HG03439 (cell line): ENCODE results near the gene TMEM107.
"Not testable (repeated sequence)": the region's sequence is repeated elsewhere in the genome, so short reads cannot be mapped to it uniquely, and the experiment has no call there.

Source experiments
- ATAC-seq: cut with Tn5 transposase; IDR thresholded peaks from one replicate; pipeline ENCODE4 v1.9.1; 2021; ENCODE audit warnings: mild to moderate bottlenecking, moderate library complexity; ENCODE audit not compliant: unreplicated experiment

TMEM107 gene

DNA sequence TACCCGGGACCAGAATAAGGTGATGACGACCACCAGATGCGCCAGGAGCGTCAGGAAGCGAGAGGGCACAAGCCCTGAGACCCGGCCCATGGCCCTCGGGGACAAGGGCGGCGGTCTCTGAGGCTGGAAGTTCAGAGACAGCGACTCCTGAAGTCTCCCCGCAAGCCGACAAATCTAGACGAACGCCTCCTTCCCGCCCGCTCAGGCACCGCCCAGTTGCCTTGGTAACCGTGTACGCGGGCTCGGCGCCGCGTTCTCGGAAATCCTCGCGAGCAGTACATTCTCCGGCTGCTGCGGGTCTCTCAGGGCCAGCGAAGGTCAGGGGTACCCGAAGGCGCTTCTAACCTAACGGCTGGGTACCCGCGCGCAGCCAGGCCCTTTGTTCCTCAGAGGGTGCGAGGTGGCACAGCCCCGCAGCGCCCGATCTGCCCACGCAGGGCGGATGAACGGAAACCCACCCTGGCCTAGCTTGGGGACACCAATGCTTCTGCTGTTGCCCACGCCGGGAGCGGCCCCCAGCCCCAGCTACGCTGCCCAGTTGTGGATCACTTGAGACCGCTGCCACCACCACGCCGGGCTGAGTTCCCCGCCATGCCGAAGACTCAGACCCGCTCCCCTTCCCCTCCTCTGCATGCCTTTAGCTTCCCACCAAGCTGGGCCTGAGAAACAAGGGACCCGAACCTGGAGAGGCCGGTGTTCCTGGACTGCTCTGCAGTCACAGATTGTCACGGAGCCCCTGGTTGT lies at the start of gene TMEM107:
TMEM107 (minus strand) TSS at position 184 of the 744 bp plus-strand sequence; CDS start at position 90, 94 bp downstream.
- ATAC-seq, result no peak

DNA sequence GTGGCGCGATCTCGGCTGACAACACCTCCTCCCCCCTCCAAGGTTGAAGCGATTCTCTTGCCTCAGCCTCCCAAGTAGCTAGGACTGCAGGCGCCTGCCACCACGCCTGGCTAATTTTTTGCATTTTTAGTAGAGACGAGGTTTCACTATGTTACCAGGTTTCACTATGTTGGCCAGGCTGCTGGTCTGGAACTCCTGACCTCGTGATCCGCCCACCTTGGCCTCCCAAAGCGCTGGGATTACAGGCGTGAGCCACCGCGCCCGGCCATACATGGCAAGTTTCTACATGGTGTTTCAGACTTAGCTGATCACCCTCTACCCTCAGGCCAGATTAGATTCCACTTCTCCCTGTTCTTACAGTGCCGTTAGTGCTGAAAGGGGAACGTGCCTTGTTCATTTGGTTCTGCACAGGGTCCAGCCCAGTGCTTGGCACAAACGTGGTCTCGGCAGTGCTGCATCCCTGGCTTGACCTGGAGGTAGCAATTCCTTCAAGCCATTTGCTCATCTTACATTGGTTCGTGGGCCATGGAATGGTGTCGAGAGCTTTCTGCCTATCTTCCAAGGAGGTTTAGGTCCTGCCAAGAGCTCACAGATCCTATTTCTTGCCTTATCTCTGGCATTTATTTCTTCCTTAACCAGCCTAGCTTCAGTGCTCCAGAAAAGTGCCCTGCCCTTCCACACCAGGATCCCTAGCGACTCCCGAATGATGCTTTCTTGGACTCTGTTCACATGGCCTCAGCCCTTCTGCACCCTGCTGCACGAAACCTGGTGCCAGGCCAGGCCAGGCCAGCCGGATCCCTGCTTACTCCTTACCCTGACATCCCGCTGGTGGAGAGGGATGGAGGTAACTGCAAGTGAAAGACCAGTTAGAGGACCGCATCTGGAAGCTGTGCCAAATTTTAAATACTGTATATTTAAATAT lies 49.0 kb upstream of the TMEM107 start:
- no peak for ATAC-seq

DNA sequence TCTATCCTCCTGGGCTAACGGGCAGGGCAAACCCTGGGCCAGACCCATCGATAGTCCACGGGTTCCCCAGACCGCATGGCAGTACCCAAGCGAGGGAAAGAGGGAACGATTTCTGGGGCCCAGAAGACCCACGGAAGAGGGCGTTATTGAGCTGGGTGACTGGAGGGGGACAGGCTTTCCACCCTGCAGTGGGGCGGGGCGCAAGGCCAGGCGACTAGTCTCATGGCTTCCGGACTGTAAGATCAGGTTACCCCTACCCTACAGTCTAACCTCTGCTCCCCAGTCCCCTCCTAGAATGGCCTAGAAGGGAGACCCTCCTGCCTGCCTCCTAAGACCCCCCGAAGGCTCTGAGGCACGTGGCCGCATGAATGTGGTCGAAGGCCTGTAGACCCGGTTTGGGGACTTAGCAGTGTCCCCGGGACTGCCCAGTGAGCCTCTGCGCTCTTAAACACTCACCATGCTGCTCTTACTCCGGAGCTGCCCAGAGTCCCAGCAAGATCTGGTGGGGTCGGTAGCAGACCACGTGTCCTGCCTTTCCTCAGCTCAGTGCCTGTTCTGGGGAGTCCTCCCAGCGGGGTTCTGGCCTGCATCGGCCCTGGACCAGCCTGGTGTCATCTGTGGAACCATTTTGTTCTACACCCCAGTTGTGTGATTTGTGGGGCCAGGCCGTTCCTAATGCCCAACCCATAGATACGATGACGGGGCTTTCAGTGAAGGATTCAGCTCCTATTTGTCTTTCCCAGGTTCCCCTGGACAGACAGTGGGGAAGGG lies 47.4 kb upstream of the TMEM107 start:
- ATAC-seq, result no peak

DNA sequence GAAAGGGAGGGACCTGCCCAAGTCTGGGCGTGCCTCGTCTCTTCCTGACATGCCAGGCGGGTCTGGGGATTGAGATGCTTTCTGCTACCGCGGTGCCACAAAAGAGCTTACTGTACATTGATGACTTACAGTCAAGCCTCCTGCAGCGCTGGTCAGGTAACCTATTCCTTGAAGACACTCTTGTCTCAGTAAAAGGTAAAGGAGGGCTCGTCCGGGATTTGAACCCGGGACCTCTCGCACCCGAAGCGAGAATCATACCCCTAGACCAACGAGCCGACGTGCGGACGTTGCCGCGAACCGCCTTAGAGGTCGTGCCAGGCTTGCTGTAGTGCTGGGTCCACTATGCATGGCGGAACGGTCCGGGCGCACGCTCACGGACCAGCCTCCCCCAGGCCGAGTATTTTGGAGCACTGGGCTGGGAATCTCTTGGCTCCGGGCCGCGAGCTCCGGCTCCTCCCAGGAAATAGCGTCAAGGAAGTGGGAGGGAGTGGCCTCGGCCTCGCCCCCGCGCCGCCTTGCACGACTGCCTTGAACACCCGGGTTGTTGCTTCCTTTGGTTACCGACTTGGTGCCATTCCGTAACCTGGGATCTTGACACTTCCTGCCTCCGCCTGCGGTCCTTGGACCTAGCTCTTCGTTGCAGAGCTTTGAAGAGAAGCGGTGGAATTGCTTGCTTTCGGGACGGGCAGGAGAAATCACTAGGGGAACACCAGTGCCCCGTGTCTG lies 46.6 kb upstream of the TMEM107 start:
- ATAC-seq, result peak; percentile 38

DNA sequence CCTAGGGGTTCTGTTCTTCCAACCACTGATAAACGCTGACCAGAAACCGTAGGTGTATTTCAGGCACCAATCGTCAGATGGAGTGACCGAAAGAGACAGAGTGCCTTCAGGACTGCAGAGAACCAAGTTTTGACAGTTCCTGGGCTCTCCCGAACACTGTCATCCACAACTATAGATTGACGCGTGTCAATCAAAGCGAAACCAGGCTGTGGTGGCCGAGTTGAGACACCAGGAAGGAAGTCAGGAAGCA lies 46.1 kb upstream of the TMEM107 start:
- ATAC-seq, result peak; percentile 30

DNA sequence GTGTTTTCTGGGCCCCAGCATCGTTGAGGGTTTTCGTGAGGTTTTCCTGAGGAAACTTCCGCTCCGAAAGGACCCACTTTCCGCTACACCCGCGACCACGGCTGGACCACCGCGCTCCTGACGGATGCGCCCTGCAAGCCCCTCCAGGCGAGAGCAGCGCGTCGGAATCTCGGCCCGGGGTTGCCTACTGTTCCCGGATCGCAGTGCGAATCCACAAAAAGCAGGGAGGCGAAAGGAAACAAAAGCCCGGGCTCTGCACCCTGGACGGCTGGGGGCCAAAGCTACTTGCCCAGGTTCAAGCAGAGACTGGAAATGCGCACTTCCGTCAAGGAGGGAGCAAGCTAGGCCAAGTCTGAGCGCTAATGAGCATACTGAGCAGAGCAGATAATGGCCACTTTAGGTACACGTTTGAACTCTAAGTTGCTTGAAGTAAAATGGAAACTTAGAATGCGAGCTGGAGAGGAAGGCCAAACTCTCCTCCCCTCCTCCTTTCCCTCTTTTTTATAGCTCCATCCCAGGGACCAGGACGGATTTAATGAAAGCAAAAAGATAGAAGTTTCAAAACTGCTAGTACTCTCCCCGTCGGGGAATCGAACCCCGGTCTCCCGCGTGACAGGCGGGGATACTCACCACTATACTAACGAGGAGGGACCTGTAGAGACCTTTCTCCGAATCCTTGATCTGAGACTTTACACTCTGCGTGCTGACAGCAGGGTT lies 45.6 kb upstream of the TMEM107 start:
- peak; percentile 42 for ATAC-seq

DNA sequence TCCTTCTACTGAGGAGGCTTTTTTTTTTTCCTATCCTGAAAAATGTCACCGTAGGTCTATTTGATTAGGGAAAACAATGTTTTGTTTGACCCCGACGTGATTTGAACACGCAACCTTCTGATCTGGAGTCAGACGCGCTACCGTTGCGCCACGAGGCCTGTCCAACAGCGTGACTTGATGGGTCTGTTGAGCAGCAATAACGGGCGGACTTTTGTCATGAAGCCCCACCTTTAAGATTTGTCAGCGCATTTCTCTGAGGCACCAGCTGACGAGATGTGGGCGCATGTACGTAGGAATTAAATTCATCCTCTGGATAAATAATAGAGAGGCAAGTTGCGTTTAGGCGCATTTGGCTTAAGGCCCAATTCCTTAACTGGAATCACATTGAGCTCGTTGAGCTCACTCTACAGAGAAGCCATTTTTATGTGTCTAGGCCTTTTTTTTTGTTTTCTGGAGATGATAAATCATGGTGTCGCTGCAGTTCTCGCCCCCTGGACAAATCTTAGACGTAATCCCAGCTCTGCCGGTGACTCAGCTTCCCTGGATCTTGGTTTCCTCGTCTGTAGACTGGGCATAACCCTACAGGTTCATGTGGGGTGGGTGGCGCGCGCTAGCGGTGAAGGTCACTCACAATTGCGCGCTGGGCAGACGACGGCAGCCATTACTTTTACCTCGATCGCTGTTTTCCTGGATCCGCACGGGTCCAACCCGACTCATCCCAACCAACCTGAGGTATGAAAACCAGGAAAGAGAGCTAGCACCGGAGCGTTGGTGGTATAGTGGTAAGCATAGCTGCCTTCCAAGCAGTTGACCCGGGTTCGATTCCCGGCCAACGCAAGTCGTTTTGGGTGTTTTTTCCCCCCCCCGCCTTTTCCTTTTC lies 44.8 kb upstream of the TMEM107 start:
- no peak for ATAC-seq

DNA sequence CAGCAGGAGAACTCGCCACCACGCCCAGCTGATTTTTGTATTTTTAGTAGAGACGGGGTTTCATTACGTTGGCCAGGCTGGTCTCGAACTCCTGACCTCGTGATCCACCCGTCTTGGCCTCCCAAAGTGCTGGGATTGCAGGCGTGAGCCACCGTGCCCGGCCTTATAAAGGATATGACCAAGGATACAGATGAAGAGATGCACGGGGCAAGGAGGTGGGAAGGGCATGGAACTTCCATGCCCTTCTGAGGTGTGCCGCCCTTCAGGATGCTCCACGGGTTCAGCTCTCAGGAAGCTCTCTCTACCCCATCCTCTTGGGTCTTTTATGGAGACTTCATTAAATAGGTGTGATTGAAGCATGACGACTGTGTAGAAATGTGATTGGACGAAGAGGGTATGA lies 37.8 kb upstream of the TMEM107 start:
- not testable (repeated sequence) for ATAC-seq

DNA sequence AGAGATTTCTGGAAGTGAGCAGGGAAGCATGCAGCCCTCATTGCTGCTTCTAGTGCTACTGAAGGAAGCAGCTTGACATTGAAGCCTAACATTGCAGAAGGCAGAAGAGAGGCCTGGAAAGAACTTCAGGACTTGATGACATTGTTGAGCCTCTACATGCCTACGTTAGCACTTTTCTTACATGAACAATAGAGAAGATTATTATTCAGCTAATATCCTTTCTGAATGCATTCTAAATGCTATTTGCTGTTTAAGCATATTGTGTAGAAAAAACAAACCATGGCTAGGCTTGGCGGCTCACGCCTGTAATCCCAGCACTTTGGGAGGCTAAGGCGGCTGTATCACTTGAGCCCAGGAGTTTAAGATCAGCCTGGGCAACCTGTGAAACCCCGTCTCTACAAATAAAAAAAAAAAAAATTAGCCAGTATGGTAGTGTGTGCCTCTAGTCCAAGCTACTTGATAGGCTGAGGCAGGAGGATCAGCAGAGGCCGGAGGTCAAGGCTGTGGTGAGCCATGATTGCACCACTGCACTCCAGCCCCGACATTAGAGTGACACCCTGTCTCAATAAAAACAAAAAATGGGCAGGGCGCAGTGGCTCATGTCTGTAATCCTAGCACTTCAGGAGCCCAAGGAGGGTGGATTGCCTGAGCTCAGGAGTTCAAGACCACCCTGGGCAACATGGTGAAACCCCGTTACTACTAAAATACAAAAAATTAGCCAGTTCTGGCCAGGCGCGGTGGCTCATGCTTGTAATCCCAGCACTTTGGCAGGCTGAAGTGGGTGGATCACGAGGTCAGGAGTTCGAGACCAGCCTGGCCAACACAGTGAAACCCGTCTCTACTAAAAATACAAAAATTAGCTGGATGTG lies 36.4 kb upstream of the TMEM107 start:
- no peak for ATAC-seq

DNA sequence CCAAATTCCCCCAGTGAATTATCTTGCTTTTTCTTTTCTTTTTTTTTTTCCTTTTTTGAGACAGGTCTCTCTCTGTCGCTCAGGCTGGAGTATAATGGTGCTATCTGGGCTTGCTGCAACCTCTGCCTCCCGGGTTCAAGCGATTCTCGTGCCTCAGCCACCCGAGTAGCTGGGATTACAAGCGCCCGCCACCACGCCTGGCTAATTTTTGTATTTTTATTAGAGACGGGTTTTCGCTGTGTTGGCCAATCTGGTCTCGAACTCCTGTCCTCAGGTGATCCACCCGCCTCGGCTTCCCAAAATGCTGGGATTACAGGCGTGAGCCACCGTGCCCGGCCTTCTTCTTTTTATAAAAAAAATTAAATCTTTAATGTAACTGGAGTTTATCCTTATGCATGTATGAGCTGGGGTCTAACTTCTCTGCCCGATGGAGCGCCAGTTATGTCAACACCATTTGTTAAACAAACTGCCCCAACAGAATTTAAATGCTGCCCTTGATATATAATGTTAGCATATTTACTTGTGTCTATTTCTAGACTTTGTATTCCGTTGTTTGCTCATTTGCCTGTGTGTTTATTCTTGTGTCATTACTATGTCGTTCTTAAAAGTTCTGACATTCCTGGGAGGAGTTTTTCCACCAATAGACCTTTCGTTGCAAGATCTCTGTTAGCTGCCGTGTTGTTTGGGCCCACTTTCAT lies 34.7 kb upstream of the TMEM107 start:
- ATAC-seq, result no peak

DNA sequence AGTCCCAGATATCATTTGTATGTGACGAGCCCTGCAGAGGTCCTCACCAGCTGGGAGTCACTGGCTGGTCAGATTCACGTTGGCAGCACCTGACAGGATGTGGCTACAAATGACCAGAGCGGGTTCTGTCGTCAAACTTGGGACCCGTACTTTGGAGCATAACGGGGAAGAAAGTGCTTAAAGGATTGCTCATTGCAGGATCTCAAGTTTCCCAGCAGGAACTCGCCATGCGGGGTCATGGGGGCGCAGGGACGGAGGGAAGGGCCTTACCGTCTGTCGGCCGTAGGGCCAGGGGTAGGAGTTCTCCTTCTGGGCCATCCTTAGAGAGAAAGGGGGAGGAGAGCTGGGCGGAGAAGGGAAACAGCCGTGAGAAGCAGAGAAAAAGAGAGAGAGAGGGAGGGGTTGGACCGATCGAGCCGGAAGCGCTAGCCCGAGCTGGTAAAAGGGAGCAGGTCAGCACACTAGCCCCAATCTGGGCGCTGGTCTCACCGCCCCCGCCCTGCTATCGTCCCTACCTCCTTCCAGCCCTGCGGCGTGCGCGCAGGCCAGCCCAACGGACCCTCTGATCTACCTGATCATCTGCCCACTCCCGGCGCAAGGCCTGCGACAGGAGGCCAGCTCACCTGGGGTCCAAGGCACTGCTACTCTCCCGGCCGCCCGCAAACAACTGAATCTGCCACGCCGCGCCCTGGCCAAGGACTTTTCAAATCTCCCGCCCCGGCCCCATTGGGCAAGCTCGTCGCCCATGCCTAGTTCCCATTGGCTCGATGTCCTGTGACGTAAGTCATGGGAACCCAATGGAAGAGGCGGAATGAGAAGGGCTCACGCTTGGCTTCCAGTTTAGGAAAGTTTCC lies 34.0 kb upstream of the TMEM107 start, which contains the start of gene AURKB:
AURKB (minus strand) TSS at position 669 of the 854 bp plus-strand sequence; CDS start at position 318, 351 bp downstream.
- ATAC-seq, result peak; percentile 73

DNA sequence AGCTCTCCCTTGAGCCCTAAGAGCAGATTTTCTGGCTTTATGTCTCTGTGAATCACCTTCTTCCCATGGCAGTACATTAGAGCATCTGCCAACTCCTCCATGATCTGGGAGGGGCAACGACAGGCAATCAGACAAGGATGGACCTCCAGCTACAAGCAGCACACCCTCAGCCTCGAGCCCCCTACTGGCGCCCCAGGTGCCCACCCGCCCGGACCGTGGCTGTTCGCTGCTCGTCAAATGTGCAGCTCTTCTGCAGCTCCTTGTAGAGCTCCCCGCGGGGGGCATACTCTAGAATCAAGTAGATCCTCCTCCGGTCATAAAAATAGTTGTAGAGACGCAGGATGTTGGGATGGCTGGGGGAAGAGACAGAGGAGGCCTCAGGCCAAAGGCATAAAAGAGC lies 30.4 kb upstream of the TMEM107 start:
- ATAC-seq, result no peak

DNA sequence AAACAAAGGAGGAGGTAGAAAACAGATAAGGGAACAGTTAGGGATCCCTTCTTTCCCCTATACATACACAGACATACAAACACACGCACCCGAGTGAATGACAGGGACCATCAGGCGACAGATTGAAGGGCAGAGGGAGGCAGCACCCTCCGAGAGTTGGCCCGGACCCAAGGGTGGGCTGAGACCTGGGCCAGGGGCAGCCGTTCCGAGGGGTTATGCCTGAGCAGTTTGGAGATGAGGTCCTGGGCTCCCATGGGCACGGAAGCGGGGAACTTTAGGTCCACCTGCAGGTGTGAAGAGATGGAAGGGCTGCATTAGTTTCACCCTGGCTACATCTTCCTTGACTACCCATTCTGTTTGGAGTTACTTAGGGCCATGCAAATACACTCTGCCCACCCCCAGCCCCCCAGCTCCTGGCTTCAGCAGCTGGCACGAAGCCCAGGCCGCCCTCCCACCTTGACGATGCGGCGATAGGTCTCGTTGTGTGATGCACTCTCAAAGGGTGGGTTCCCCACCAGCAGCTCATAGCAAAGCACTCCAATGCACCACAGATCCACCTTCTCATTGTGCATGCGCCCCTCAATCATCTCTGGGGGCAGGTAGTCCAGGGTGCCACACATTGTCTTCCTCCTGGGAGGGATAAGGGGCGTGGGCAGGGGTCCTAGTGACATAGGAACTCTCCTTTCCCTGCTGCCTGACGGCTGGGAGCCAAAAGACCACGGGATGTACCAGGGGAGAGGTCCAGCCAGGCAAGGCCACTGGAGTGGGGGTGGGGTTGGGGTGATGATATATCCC lies 28.8 kb upstream of the TMEM107 start:
- ATAC-seq, result no peak

DNA sequence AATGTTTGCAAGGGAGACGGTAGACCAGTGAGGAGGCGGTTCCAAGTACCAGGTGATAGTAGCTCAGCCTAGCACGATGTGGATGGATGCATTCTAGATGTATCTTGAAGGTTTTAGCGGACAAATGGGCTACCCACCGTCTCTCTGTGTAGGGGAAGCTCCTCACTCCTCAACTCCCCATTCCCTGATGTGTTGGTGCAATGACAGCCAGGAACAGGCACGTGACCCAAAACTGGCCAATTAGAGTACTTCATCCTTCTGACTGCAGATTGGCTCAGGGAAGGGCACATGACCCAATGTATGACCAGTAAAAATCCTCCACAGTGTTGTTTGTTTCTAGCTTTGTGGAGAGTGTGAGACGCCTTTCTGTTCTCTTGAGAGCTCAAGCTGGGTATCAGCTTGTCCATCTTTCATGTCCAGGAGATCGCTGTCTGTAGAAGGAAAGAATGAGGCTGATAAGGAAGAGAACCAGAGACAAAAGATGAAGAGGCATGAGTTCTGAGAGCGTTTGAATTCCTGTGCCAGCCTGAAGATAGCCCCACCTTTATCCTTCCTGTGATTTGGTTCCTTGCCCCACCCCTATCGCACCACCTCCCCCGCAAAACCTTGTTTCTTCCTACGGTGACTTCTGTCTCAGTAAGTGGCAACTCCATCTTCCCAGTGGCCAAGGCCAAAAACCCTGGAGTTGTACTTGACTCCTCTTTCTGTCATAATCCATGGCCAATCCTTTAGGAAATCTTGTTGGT lies 16.1 kb upstream of the TMEM107 start:
- no peak for ATAC-seq

DNA sequence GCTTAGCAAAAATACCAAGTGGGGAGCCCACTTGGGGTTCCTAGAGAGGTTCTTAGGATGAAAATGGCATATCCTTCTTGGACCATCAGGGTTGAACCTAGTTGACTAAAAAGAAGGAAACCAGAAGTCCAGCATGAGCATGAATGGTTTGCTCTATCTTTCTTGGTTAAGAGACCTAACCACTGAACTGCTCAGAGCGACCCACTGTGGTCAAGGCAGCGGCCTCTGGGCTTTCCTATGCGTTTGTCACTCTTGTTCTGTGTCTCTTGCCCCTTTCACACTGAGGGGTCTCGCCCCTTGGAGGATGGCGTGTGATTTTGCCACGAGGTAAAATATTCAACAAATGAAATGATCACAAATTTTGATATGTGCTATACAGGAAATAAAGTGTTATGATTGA lies 14.3 kb upstream of the TMEM107 start:
- no peak for ATAC-seq
